DOHH2 (cell line): ENCODE results near the gene AIG1.

ENCODE experiments used
- EZH2phosphoT487 ChIP-seq: fragments of 200-600 bp; sonication (generic); IDR thresholded peaks from 2 replicates; pipeline ENCODE4 v1.6.1; 2017; ENCODE audit warnings: borderline replicate concordance, mild to moderate bottlenecking, antibody characterized with exemption, low read length, moderate library complexity, mixed read lengths
- TF ChIP-seq, protein P1 (sequence below): fragments of 200-600 bp; sonication (generic); IDR thresholded peaks from one replicate; pipeline ENCODE4 v1.5.1; 2014; ENCODE audit warnings: antibody characterized with exemption, mild to moderate bottlenecking, low read depth, low read length; ENCODE audit not compliant: poor library complexity, severe bottlenecking

- TF ChIP-seq EZH2phosphoT487: no peak
- TF ChIP-seq, protein P1, sequence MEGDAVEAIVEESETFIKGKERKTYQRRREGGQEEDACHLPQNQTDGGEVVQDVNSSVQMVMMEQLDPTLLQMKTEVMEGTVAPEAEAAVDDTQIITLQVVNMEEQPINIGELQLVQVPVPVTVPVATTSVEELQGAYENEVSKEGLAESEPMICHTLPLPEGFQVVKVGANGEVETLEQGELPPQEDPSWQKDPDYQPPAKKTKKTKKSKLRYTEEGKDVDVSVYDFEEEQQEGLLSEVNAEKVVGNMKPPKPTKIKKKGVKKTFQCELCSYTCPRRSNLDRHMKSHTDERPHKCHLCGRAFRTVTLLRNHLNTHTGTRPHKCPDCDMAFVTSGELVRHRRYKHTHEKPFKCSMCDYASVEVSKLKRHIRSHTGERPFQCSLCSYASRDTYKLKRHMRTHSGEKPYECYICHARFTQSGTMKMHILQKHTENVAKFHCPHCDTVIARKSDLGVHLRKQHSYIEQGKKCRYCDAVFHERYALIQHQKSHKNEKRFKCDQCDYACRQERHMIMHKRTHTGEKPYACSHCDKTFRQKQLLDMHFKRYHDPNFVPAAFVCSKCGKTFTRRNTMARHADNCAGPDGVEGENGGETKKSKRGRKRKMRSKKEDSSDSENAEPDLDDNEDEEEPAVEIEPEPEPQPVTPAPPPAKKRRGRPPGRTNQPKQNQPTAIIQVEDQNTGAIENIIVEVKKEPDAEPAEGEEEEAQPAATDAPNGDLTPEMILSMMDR: no peak
Measured at GRCh38 chr6:143374014-143374413, 313.3 kb downstream of the AIG1 start.
